Measurements from ENCODE around the gene MYMK. TPM values are rescaled to one million over a fixed set of nuclear protein-coding genes. Genes with fewer than 3 reads are reported as not detected.

MYMK gene
- total and polyA plus RNA-seq, 2 experiments from 2014 or later, result not detected

- DNase-seq (ENCODE audit: low spot score) (no peak), ATAC-seq (no peak)
- Mint-ChIP-seq H3K4me1 (no peaks in the 10 kb centered on the region), H3K9me3 (peaks cover 4% of the 10 kb centered on the region), H3K4me3 (no peak overlapping the region), H3K36me3 (ENCODE audit: low read depth) (no peaks in the 10 kb centered on the region; the same call in 2 of the 3 replicates), H3K27me3 (ENCODE audit: insufficient read depth, low read depth, poor library complexity) (peaks cover 9% of the 10 kb centered on the region), H3K27ac (no peak overlapping the region)
- Histone ChIP-seq H3K4me1 (ENCODE audit: insufficient read depth) (no peaks in the 10 kb centered on the region), H2AFZ (no peak overlapping the region), H3K36me3 (ENCODE audit: insufficient read depth) (no peaks in the 10 kb centered on the region), H3K4me2 (no peak overlapping the region), H3K79me2 (replicated peaks; ENCODE audit: insufficient read depth) (no peaks in the 10 kb centered on the region), H3F3A (replicated peaks; ENCODE audit: low read depth) (no peaks in the 10 kb centered on the region; the same call in 1 of the 2 replicates), H4K20me1 (replicated peaks; ENCODE audit: insufficient read depth) (no peaks in the 10 kb centered on the region), H3K27ac (ENCODE audit: low read depth) (no peak overlapping the region), H3K27me3 (ENCODE audit: insufficient read depth) (no peaks in the 10 kb centered on the region), H3K4me3 (no peak overlapping the region), H3K9me2 (ENCODE audit: insufficient read depth) (no peaks in the 10 kb centered on the region)
- TF ChIP-seq POLR2AphosphoS5 (IDR thresholded peaks at IDR 0.05; ENCODE audit: low read depth) (no peak), CTCF (conservative IDR thresholded peaks at IDR 0.05; ENCODE audit: low read depth in 2 of 2) (no peak), EZH2 (IDR thresholded peaks at IDR 0.05; ENCODE audit: low read depth, unreplicated experiment) (no peak), NANOG (IDR thresholded peaks at IDR 0.05; ENCODE audit: borderline replicate concordance) (no peak), ZNF331 (CRISPR knock-in tag; IDR thresholded peaks at IDR 0.05; ENCODE audit: low read depth) (no peak), EZH2phosphoT487 (IDR thresholded peaks at IDR 0.05; ENCODE audit: unreplicated experiment) (no peak), ETS1 (IDR thresholded peaks at IDR 0.05) (no peak), CREB1 (CRISPR knock-in tag; IDR thresholded peaks at IDR 0.05; ENCODE audit: low read depth) (no peak)
Observed at GRCh38 chr9:133495327-133496293, 29.1 kb downstream of the MYMK start.

GRCh38 chr9:133494636-133495326, 30.0 kb downstream of the MYMK start:
- H2AFZ ChIP-seq, result no peak overlapping the region
- H3K4me1 ChIP-seq (ENCODE audit: insufficient read depth), result no peaks in the 10 kb centered on the region
- no peak for ATAC-seq
- no peaks in the 10 kb centered on the region for H3K36me3 ChIP-seq (ENCODE audit: insufficient read depth)
- H3K9me2 ChIP-seq (ENCODE audit: insufficient read depth), result no peaks in the 10 kb centered on the region
- Mint-ChIP-seq H3K4me1 (no peaks in the 10 kb centered on the region), H3K4me3 (no peak overlapping the region), H3K9me3 (no peaks in the 10 kb centered on the region), H3K27ac (no peak overlapping the region), H3K27me3 (ENCODE audit: insufficient read depth, low read depth, poor library complexity) (peaks cover 7% of the 10 kb centered on the region), H3K36me3 (ENCODE audit: low read depth) (no peaks in the 10 kb centered on the region; the same call in 2 of the 3 replicates)
- H3K4me2 ChIP-seq, result no peak overlapping the region
- H3K27ac ChIP-seq (ENCODE audit: low read depth), result no peak overlapping the region
- no peak for DNase-seq (ENCODE audit: low spot score)
- no peaks in the 10 kb centered on the region for H3K27me3 ChIP-seq (ENCODE audit: insufficient read depth)
- no peak overlapping the region for H3K4me3 ChIP-seq
- no peaks in the 10 kb centered on the region for H4K20me1 ChIP-seq (replicated peaks; ENCODE audit: insufficient read depth)
- H3F3A ChIP-seq (replicated peaks; ENCODE audit: low read depth), result no peaks in the 10 kb centered on the region; the same call in 1 of the 2 replicates
- H3K79me2 ChIP-seq (replicated peaks; ENCODE audit: insufficient read depth), result no peaks in the 10 kb centered on the region
- TF ChIP-seq JUNB (IDR thresholded peaks at IDR 0.05; ENCODE audit: unreplicated experiment) (no peak), NANOG (IDR thresholded peaks at IDR 0.05; ENCODE audit: borderline replicate concordance) (no peak), REST (IDR thresholded peaks at IDR 0.05; ENCODE audit: unreplicated experiment) (no peak), EZH2 (IDR thresholded peaks at IDR 0.05; ENCODE audit: low read depth, unreplicated experiment) (no peak), POLR2AphosphoS5 (IDR thresholded peaks at IDR 0.05; ENCODE audit: low read depth) (no peak), CREB1 (CRISPR knock-in tag; IDR thresholded peaks at IDR 0.05; ENCODE audit: low read depth) (no peak)

Data from GM23338 (cell line).